M059J (cell line): ENCODE data around the gene FMC1. TPM values are rescaled to one million over a fixed set of nuclear protein-coding genes. Genes with fewer than 3 reads are reported as not detected.
"Not testable (repeated sequence)": the region's sequence is repeated elsewhere in the genome, so short reads cannot be mapped to it uniquely, and the experiment has no call there.

Experiments used
- DNase-seq: peaks from one replicate; pipeline ENCODE4 v3.0.0-alpha.2; 2012; ENCODE audit warnings: low read depth
- total RNA-seq: library from RNA; depleted of rRNA; stranded (reverse); fragments of >200 nt; shearing (Covaris generic); gene quantifications from 2 replicates; pipeline ENCODE4 v1.2.3, GENCODE V29; 2014

The FMC1 gene
- total RNA-seq, 1 experiment from 2014 or later: 16.1 TPM

DNA sequence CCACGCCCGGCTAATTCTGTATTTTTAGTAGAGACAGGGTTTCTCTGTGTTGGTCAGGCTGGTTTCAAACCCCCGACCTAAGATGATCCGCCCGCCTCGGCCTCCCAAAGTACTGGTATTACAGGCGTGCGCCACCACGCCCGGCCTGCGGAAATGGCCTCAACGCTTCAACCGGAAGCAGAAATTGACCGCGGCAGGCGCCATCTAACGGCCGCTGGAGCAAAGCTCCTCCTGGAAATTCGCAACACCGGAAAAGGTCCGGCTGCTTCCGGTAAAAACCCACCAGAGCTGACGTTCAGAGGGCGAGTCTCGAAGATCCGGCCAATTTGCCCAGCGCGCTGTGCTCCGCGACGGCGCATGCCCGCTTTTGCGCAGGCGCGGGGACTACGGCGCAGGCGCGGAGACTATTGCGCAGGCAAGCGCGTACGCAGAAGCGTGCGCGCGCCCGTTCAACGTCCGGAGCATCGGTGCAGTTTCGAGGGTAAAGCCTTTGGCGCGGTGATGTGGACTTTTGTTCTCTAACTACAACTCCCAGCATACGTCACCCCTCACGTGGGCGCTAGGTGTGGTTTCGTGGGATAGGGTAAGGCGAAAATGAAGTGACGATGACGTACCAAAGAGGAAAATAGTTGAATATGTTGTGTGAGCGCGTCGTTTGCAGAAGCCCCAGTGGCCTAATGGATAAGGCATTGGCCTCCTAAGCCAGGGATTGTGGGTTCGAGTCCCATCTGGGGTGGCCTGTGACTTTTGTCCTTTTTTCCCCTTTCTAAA is 915 bp upstream of the FMC1 start:
- peak; percentile 100 for DNase-seq

DNA sequence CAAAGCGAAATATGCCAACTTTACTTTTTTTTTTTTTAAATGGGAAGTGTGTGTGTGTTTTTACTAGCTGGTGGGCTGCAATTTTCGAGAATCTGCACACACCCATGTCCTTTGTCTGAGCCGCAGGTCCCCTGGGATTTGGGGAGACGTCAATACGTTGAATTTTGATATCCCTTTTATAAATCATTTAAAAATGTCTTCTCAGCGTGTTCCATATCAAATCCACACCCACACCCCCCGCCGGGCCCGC is 404 bp upstream of the FMC1 start:
- DNase-seq: no peak

DNA sequence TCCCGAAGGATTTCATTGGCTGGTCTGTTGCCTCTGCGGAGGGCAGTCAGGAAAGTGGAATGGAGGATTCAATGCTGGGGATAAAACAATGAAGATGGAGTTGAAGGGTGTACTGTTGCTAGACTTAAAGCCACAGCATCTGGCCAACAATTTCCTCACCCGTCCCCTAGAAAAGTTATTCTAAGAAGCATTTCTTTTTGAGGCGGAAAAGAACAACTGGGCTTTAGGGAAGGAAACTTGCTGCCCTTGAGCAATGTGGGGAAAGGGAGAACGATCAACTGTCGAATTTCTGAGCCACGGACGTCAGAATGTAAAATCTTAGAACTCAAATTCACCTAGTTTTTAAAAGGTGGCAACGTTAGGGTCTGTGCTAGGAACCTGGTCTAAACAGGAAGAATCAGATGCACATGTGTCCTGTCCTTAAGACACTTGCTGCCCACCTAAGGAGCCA is 664 bp downstream of the FMC1 start:
- no peak for DNase-seq

DNA sequence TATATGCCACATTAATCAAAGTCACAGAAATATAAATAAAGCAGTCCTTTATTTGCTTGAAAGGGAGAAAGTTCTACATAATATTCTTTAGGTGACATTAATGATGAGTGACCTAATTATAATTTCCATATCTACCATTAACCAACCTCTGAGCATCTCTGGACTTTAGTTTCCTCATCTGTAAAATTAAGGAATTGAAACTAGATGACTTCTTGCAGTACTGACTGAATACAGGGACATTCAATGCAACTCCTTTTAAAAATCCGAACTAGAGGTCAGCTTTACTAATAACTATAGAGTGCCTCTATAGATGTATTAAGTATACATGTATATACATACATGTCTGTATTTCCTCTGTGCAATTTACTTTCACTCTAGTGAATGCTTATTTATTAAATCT is 3.9 kb downstream of the FMC1 start:
- DNase-seq: no peak

DNA sequence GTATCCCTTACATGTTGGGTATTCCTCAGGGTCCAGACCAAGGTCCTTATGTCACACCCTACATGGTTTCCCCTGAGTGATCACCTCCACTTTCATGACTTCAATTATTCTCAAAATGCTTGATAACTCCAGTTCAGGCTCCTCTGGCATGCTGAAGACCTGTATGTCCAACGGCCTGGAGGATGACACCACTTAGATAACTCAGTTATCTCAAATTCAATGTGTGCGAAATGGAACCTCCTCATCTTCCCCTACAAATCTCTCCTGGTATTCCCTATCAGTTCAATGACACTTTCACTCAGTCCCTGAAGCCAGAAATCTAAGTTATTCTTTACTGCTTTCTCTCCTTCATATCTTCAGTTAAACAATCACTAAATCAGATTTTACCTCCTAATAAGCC is 9.9 kb downstream of the FMC1 start:
- DNase-seq: no peak

DNA sequence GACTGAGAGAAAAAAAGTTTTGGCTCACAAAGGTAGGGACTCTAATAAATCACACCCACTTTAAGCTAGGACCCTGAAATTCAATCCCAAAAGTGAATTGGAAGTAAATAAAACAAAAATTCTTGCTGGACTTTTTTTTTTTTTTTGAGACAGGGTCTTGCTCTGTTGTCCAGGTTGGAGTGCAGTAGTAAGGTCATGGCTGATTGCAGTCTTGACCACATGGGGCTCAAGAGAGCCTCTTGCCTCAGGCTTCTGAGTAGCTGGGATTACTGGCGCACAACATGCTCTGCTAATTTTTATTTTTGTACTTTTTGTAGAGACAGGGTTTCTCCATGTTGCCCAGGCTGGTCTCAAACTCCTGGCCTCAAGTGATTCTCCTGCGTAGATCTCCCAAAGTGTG is 13.6 kb downstream of the FMC1 start:
- no peak for DNase-seq

DNA sequence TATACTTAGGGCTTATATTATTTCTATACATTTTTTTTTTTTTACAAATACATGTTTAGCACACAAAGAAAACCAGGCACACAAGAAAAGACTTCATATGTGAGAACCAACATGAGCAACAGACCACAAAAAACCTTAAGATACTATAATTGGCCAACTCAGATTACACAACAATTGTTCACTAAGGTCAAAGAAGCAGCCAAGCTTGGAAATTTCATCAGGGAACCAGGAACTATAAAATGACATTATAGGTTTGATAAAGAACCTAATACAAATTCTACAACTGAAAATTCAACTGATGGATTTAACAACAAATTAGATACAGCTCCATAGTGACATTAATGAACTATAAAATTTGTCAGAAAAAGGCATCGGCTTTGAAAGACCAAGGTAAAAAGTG is 14.2 kb downstream of the FMC1 start:
- no peak for DNase-seq

DNA sequence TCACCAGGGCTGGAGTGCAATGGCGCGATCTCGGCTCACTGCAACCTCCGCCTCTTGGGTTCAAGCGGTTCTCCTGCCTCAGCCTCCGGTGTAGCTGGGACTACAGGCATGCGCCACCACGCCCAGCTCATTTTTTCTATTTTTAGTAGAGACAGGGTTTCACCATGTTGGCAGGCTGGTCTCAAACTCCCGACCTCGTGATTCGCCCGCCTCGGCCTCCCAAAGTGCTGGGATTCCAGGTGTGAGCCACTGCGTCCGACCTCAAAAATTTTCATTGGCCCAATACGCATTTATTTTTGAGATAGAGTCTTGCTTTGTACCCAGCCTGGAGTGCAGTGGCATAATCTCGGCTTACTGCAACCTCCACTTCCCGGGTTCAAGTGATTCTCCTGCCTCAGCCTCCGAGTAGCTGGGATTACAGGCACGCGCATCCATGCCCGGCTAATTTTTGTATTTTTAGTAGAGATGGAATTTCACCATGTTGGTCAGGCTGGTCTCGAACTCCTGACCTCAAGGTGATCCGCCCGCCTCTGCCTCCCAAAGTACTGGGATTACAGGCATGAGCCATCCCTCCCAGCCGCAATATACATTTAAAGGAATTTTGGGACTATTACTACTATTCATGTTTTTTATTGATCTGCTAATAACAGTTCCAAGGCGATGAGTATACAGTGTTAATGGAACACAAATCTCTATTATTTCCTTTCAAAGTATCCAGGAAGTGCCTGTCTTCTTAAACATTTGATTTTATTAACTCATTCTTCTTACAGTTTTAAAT is 16.8 kb downstream of the FMC1 start:
- DNase-seq: not testable (repeated sequence)

DNA sequence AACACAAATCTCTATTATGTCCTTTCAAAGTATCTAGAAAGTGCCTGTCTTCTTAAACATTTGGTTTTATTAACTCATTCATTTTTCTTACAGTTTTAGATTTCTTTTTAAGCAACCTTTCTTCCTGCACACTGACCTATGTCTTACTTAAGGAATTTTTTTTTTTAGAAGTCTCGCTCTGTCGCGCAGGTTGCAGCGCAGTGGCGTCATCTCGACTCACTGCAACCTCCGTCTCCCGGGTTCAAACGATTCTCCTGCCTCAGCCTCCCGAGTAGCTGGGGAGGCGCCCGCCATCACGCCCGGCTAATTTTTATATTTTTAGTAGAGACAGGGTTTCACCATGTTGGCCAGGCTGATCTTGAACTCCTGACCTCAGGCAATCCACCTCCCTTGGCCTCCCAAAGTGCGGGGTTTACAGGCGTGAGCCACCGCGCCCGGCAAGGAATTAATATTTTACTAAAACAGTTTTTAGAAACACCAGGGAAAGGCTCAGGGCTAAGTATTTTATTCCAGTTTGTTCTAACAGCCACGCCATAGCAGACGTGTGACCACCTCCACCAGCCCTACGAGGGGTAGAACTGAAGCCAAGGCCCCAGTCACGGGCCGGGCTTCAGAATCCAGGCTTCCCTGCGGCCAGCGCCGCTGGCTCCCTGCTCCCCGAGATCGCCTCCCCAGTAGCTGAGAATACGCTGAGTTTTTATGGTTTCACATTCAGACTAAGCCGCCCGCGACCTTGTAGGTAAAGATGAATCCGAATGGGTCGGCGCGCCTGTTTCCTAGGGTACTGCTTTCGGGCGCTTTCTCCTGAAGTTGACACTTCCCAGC is 17.6 kb downstream of the FMC1 start:
- peak; percentile 16 for DNase-seq

DNA sequence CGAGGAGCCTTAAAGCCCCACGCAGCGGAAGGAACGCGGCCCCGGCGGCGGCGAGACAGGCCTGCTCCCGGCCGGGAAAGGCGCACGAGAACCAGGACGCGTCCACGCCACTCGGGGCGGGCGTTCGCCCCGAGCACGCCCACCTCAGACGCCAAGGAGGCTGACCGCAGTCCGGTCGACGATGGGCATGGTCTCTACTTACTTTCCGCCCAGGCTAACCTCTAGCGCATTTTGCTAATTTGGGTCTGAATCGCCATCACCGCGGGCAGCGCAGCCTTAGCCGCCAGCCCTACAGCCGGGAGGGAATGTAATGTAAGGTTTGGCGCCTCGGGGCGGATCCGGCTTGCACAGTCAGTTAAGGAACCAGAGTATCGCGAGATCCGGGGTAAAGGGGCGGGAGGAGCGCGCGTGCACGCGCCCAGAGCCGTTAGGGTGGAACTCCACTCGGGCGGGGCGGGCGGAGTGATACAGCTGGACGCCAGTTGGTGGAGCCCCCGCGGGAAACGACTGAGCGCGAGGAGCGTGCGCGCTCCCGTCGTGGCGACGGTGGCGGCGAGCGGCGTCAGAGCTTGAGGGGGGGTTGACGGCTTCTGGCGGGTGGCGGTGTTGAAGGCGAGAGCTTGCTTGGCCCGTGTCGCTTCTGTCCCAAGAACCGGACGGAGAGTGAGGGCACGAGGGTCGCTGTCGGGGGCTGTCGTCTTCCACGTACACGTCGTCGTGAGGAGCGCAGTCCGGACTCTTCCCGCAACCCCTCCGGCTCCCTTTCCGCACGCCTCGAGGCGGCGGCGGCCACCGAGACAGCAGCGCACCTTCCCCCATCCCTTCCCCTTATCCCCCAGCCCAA is 18.5 kb downstream of the FMC1 start, which contains the start of gene LUC7L2:
Gene LUC7L2 (plus strand): TSS at position 529 of the 844 bp plus-strand sequence. CDS start 368 bp downstream, outside the sequence.
- peak; percentile 99 for DNase-seq

DNA sequence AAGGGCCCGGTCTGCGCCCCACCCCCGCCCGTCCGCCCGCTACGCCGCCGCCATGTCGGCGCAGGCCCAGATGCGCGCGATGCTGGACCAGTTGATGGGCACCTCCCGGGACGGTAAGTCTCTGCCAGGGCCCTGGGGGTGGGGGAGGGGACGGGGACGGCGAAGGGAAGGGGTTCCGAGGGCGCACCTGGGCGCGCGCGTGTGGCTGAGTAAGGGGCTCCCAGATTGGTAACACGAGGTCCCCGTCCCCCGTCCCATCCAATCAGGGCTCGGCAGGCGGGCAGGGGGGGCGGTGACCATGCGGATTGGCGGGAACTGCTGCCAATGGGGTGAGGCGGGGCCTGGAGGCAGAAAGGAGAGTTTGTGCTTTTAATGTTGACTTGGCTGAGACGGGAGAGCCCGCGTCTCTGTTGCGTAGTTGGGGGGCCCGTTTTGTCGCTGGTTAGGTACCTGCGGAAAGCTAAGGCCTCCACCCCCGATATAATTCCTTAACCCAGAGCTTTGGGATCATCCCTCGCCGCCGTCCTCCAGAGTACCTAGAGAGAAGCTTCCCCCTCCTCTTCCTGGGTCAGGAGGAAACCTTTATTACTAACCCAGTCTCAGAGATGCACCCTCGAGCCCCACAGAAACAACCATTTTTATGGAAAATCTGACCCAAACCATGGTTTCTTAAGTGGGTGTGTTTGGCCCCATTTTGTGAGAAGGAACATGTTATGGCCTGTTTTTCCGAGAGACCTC is 19.2 kb downstream of the FMC1 start:
- peak; percentile 95 for DNase-seq

DNA sequence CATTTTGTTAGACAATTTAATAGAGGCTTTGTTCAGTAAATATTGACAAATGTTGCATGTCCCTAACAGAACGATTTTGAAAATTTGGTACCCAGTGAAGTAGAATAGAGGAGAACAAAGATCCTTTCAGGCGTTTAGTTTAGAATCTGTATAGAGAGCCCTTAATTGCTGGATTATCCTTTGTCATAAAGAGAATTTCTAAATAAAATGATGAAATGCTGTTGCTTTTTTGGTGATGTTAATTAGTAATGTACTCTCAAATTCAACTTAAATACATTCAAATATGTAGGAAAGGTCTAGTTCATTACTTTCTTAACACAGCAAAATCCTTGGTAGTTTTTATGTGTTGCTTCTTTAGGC is 19.8 kb downstream of the FMC1 start:
- no peak for DNase-seq

DNA sequence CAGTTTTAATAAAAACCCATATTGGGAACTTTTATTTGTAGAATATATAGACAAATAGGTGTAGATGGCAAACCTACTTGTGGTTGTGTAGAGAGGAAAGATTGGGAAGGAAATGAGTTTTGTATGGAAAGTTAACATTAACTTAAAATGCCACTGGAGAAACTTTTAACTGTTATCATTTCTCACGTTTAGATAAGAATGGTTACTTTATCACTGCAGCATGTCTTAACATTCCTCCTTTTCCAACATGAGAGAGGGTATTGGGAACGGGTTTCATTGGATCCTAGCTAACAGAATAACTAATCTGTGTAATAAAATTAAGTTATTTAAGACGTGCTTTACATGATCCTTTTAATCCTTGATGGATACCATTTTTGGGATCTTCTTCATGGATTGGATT is 20.4 kb downstream of the FMC1 start:
- no peak for DNase-seq

DNA sequence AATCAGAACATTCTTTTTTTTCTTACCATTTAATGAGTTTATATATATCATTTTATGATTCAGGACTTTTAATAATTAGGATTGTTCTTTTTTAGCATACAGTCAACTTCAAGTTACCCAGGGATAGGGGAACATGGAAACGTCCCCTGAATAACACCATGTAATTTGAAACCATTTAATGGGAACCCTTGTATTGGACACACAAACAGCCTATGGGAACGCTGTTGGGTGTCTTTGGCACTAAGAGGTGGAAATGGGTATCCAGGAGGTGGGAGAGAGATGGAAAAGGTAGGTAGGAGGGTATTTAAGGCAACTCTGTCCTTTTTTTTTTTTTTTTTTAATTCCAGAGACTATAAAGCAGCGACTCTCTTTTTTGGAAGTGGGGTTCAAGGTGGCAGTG is 21.2 kb downstream of the FMC1 start:
- no peak for DNase-seq

DNA sequence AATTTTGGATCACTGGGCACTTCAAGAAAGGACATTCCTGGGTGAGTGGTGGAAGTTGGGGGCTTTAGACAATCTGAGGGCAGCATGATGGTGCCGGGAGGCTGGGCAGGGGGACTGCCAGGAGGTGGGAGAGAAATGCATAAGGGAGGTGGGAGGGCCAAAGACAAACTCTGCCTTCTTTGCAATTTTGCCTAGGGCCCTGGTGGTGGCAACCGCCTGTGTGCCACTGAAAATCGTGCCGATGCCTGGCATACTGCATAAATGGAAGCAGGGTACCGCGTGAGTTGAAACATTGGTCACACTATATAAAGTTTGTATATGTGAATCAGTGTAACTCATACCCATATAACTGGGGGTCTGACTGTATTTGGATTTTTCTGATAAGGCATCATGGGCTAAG is 21.8 kb downstream of the FMC1 start:
- DNase-seq: no peak

DNA sequence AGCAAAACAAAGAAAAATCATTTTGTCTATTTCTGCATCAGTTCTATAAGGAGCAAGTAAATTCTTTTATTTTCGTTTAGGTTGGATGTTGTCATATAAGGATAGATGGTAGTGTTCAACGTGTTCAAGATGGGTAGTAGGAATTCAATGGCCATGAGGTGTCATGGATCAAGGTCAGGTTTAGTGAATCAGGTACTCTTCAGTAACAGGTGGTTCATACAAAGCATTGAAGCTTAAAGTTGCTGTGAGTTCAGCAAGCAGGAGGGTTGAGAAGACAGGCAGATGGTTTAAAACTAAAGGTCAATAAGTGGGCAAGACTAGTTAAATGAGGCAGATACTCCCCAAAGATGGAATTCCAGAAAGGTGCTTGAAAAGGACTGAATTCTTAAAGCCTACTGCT is 24.2 kb downstream of the FMC1 start:
- no peak for DNase-seq

DNA sequence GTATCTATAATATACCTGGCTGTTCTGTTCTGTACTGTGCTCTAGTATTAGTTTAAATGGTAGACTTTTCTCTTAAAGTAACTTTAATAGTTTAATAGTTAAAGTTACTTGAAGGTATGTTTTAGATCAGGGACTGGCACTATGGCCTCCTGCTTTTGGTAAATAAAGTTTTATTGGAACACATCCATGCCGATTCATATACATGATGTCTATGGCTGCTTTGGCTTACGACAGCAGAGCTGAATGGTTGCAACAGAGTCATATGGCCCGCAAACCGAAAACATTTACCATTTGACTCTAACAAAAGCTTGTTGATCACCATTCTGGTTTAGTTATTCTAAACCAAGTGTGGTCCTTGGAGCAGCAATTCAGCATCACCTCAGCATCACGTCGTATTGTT is 25.3 kb downstream of the FMC1 start:
- no peak for DNase-seq

DNA sequence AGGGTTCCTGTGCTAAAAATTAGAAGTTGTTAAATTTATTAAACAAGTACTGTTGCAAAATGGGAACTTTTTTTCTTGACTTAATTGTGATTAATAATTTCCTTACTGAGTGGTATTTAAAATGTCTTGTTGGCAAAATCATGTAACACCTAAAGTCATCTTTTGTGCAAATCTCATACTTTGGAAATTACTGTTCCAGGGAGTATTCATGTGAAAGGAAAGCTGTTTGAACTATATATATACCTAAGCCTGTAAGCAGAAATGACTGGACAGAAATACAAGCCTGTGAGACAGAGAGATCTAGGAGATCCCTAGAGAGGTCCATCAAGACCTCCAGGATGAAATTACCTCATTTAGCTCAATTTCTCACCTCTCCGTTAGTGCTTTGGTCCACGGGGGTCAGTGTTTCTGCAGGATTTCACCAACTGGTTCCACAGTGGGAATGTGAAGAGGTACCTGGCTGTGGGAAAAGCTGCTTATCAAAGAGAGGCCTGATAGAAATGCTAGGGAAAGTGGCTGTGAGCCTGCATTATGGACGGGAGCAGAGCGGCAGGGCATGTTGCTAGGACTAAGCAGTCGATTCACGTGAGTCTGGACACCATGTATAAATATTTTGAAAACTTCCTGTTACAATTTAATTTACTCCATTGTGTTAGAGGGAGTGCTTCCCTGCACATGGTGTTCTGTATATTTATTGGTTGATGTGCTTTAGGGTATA is 26.5 kb downstream of the FMC1 start:
- no peak for DNase-seq

DNA sequence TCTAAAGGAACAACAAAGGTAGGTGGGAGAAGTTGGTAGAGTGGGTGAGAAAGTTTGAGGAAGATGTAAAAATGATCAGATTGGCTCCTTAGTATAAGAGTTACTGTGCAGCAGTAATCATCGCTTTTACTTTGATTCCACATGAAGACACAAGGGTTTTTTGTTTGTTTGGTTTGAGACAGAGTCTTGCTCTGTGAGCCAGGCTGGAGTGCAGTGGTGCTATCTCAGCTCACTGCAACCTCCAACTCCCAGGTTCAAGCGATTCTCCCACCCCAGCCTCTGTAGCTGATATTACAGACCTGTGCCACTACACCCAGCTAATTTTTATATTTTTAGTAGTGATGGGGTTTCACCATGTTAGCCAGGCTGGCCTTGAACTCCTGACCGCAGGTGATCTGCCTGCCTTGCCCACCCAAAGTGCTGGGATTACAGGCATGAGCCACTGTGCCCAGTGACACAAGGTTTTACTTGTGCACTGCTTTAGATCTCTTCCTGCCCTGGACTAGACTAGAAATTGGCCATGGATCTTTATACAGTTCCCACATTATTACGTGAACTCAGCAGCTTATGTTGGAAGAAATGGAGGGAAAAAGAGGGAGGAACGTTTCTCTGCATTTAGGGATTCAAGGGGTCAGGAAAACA is 29.3 kb downstream of the FMC1 start:
- DNase-seq: no peak

DNA sequence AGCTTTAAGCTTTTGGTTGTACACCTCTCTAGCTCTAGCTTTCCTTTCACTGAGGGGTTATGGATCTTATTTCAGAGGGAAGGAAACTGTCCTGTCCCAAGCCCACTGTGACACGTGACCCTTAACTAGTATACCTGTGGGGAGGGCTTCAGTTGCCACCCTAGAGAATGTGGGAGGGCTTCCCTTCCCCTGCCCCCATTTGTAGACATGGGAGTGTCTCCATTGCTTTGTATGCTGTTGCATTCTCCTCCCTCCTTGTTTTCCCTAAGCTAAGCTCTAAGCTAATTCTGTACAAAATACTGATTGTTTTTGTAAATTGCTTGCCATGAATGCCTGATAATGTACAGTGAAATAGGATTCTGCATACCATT is 29.8 kb downstream of the FMC1 start:
- no peak for DNase-seq
